ENCODE results near the gene ZNF491.
A peak's percentile ranks its signal among the peaks of the same experiment; 100 is the strongest.
"Not testable (repeated sequence)": the region's sequence is repeated elsewhere in the genome, so short reads cannot be mapped to it uniquely, and the experiment has no call there.

Gene ZNF491

GRCh38 chr19:11806354-11807098 is 8.2 kb downstream of the ZNF491 start:
- no peak for DNase-seq

DNA sequence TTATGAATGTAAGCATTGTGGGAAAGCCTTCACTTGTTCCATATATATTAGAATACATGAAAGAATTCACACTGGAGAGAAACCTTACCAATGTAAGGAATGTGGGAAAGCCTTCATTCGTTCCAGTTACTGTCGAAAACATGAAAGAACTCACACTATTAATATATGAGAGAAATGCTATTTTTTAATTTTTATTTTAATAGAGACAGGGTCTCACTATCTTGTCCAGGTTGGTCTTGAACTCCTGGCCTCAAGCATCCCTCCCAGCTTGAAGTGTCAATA is 8.7 kb downstream of the ZNF491 start:
- DNase-seq: no peak

- DNase-seq: no peak
These were observed 15.3 kb downstream of the ZNF491 start for GRCh38 chr19:11813703-11814028.

DNA sequence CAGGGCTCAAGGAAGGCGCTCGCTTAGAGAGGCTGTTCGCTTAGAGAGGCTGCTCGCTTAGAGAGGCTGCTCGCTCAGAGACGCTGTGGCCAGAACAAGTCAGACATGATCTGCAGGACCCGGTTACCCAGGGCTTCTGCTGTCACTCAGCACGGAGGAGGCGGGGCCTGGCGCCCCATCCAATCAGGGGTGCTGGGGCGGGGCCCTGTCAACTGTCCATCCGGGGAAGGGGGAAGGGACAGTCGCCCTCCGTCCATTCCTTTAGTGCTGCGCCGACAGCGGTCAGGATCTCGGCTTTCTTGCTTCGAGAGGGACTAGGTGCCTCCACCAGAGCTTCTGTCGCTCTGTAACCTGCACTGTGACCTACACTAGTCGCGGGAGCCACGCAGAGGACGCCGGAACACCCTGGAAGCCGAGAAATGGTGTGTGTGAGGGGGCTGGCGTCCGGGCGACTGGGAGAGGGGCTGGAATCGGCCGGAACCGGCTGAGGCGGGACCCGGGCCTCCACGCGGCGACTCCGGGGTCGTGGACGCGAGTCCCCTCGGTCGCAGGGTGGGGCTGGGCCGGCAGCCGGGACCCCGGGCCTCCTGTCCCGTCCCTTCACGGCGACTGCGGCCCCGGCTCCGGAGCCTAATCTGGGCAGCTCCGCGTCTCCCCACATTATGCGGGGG is 15.8 kb downstream of the ZNF491 start, which contains the start of gene ZNF440:
TSS of gene ZNF440 (plus strand) at position 245 of the 671 bp plus-strand sequence. CDS start at position 420, 175 bp downstream.
- peak; percentile 92 for DNase-seq

DNA sequence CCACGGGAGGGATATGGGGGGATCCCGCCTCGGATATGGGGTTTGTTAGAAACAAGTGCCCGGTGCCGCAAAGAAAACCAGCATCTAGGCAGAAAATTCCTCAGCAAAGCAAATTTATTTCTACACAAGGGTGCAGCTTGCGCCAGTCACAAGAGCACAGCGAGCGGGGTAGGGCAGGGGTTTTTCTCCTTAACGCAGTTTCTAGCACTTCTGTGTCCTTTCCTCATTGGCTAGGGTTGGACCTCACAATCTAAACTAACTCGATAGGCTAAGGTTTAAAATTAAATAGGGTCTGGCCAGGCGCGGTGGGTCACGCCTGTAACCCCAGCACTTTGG is 16.3 kb downstream of the ZNF491 start:
- peak; percentile 32 for DNase-seq

GRCh38 chr19:11821474-11822109 is 23.3 kb downstream of the ZNF491 start:
- DNase-seq: no peak

DNA sequence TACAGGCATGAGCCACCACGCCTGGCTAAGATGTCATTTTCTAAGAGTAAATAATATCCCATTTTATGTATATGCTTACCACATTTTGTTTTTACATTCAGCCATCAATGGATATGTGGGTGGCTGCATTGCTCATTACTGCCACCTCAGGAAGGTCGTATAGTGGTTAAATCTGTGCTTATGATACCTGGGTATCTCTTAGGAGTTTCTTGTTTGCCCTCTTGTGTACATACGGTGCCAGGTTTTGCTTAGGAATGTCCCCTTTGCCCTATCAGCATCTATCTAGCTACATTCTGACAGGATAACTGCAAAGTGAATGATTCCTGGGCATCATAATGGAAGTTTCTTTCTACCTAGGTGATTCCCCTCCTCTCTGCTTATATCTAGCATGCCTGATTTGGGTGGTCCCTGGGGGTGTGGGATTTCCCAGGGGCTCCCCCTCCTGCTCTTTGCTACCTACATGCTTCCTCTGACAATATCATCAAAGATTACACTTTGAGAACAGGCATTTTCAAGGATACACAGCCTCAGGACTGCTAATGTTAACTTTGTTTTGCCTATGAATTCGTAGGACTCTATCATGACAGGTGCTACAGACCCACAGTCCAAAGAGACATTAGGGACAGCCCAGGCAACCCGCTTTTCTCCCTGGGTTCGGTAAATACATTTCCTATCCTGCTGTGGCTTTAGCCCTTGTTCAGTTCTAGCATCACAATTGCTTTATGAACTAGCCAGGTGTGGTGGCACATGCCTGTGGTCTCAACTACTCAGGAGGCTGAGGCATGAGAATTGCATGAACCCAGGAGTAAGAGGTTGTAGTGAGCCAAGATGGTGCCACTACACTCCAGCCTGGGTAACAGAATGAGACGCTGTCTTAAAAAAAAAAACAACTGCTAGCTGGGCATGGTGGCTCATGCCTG is 30.9 kb downstream of the ZNF491 start:
- DNase-seq: not testable (repeated sequence)

DNA sequence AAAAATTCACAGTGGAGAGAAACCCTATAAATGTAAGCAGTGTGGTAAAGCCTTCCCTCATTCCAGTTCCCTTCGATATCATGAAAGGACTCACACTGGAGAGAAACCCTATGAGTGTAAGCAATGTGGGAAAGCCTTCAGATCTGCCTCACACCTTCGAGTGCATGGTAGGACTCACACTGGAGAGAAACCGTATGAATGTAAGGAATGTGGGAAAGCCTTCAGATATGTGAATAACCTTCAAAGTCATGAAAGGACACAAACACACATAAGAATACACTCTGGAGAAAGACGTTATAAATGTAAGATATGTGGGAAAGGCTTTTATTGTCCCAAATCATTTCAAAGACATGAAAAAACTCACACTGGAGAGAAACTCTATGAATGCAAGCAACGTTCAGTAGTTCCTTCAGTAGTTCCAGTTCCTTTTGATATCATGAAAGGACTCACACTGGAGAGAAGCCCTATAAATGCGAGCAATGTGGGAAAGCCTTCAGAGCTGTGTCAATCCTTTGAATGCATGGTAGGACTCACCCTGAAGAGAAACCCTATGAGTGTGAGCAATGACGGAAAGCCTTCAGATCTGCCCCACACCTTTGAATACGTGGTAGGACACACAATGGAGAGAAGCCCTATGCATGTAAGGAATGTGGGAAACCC is 34.1 kb downstream of the ZNF491 start:
- DNase-seq: no peak

GRCh38 chr19:11833541-11833940 is 35.2 kb downstream of the ZNF491 start:
- DNase-seq: no peak

- not testable (repeated sequence) for DNase-seq
These were observed 37.3 kb downstream of the ZNF491 start for GRCh38 chr19:11835626-11836066.

DNA sequence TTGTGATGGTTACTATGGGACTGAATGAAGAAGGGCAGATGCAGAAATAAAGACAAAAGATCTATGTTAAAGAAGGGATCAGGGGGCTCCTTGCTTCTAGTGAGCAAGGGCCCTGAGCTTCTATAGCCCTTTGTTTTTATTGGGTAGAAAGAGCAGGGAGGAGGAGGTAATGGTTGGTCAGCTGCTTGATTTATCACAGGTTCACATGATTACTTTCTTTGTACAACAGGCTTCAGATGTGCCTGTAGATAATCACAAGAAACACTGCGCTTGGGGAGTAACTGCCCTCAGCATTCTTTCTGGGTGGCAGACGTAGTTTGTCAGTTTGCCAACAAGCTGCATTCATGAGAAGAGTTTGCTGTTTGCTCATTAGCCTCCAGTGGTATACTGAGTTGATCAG is 45.4 kb downstream of the ZNF491 start:
- DNase-seq: no peak

DNA sequence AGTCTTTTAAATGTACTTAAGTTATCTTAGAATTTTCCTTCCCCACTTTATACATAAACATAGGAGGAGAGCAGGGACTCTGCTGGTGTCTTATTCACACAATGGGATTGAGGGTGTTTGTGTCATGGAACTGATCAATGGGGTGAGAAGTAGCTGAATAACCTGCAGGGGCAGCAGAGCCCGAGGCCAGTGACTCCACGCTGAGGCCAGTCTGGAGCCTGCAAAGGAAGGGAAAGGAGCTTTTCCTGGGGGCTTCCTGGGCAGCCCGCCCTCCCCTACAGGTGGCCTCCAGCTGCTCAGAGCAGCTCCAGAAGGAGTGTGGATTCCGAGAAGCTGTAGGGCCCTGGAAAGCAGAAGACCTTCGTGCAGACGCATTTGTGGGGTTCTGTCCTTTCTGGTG is 49.3 kb downstream of the ZNF491 start:
- not testable (repeated sequence) for DNase-seq

DNA sequence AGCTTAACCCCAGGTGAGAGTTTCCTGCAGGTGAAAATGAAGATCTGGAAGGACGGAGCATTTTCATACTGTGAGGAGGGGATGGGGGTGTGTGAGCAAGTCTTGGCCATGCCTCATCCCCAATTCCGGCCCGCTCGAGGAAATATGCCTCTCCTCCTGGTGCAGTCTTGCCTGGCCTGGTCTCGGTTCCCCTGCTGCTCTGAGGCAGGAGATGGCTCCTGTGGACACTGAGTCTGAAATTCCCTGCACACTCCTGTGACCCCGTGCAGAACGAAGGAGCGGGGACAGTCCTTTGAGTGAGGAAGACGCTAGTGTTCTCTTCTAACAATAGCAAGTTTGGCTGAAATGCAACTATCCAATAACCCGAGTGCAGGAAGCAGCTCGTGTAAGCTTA is 49.9 kb downstream of the ZNF491 start:
- no peak for DNase-seq

DNA sequence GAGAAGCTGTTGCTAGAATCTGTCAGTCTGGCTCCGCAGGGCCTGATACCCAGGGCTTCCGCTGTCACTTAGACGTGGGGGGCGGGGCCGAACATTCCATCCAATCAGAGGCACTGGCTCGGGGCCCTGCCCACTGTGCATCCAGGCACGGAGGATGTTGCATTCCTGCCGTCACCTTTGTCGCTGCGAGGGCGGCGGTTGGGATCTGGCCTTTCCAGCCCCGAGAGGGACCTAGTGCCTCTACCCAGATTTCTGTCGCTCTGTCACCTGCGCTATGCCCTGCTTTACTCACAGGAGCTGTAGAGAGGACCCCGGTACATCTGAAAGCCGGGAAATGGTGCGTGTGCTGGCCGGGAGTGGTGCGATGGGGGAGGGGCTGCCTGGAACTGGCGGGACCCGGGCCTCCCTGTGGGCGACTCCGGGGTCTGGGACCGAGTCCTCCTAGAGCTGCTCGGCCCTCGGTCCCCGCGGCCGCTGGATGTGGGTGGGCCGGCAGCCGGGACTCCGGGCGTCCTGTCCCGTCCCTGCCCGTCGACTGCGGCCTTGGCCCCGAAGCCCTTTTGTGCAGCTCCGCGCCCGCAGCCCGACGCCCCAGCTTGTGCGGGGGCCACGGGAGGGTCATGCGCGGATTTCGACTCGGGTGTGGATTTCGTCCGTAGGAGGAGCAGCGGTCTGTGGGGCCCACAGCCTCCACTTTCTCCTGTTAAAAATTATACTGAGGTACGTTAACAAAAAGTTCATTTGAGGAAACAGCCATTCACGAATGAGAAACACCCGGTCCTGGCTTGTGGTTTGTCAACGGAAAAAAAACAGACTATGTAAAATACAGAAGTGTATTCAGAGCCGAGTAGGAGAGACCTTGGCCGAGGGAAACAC is 50.5 kb downstream of the ZNF491 start, which contains the start of gene ZNF439:
TSS of gene ZNF439 (plus strand) at position 133 of the 876 bp plus-strand sequence. CDS start at position 275, 142 bp downstream.
- DNase-seq: peak; percentile 86

- not testable (repeated sequence) for DNase-seq
These were observed 52.0 kb downstream of the ZNF491 start for GRCh38 chr19:11850289-11850688.

DNA sequence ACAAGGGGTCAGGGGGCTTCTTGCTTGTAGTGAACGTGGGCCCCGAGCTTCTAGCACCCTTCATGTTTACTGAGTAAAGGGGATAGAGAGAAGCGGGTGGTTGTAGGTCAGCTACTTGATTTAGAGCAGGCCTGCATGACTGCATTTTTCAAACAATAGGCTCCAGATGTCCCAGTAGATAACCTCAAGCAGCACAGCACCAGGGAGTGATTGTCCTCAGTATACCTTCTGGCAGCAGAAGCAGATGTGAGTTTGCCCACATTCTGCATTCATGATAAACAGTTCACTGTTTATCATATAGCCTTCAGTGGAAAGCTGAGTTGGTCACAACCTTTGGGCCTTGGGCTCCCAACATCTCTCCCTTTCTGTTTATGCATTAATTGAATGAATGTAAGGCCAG is 55.0 kb downstream of the ZNF491 start:
- DNase-seq: no peak

DNA sequence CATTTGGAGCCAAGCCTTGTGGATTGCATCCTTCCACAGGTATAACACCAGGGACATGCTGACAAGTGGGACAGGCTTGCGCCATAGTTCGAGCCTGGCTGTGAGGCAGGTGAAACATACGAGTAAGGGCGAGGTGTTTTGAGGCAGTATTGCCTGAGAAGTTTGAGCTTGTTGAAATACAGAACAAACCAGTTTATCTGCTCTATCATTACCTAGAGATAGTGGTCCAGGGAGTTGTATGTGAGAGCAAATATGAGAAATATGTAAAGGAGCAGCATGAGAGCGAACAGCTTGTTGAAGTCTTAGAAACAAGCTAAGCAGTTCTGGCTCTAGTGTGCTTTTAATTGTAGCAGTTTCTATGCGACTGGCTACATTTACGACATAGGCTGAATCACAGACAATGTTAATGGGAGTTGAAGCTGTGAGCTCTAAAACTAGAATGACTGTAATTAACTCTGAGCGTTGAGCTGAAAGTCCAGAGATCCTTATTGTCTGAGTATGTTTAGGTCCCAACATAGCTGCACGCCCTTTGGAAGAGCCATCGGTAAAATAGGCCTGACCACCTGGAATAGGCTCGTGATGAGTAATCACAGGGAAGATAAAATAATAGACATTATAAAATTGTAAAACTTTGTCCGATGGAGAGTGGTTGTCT is 58.4 kb downstream of the ZNF491 start:
- no peak for DNase-seq

Data from fibroblast of skin of back (primary cell).